ENCODE measurements around the gene LRRTM3. TPM values are rescaled to one million over a fixed set of nuclear protein-coding genes. Genes with fewer than 3 reads are reported as not detected.

The LRRTM3 gene
- polyA plus RNA-seq, 2 of the 4 experiments (the other 2 are of a cell fraction) = not detected

- no peak for TF ChIP-seq ZFP36 (IDR thresholded peaks at IDR 0.05; ENCODE audit: borderline replicate concordance, partially characterized antibody)
- TF ChIP-seq GATA3 (IDR thresholded peaks at IDR 0.05; ENCODE audit: borderline replicate concordance) = no peak
- TF ChIP-seq NR3C1 (IDR thresholded peaks at IDR 0.05) = no peak
- TF ChIP-seq HOXB13 (CRISPR knock-in tag; IDR thresholded peaks at IDR 0.05; ENCODE audit: low read depth) = no peak
- TF ChIP-seq ZSCAN20 (CRISPR knock-in tag; IDR thresholded peaks at IDR 0.05) = no peak
- DNase-seq (ENCODE audit: low read depth in 1 of 2, low spot score in 1 of 2) (no peak), FAIRE-seq (no peak), ATAC-seq (no peak)
- Histone ChIP-seq H3K4me1 (no peaks in the 10 kb centered on the region), H3K9me3 (no peaks in the 10 kb centered on the region), H3K4me3 (no peak overlapping the region), H3K27ac (no peak overlapping the region), H3K4me2 (no peak overlapping the region)
- 6% methylated on average over 1 of the region's 1 CpG for WGBS (ENCODE audit: missing lambda C conversion rate)
- POLR2A ChIA-PET = no interaction called here
- CTCF ChIA-PET = no interaction called here
Measured at GRCh38 chr10:66880292-66880691, 45.5 kb upstream of the LRRTM3 start.

DNA sequence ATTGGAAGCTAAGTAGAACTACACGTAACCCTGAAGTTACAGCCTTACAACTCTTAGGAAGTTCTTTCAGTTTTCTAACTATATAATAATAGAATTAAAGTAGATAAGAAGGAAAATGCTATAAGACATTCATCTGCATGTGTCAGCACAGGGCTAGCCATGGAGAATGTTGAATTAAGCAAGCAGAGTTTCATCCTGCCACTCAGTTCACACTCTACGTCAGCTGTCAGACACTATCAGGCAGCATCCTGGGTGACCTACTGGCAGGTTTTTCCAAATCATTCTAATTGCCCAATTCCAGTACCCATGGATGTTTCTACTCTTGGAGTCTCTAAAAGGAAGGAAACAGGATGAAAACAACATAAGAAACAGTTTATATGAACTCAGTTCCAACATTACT, 45.0 kb upstream of the LRRTM3 start:
- FAIRE-seq (no peak), ATAC-seq (no peak), DNase-seq (ENCODE audit: low read depth in 1 of 2, low spot score in 1 of 2) (no peak)
- H3K4me2 ChIP-seq = no peak overlapping the region
- POLR2A ChIA-PET = no interaction called here
- no peaks in the 10 kb centered on the region for H3K9me3 ChIP-seq
- CTCF ChIA-PET = interaction anchor here (0.6 kb wide), 1 partner anchor 27 kb away, joined by 3 read pairs; no protein-coding TSS in a partner anchor
- H3K4me3 ChIP-seq = no peak overlapping the region
- H3K27ac ChIP-seq = no peak overlapping the region
- 7% methylated on average over 2 of the region's 2 CpGs for WGBS (ENCODE audit: missing lambda C conversion rate)
- H3K4me1 ChIP-seq = no peaks in the 10 kb centered on the region
- TF ChIP-seq GATA3 (IDR thresholded peaks at IDR 0.05; ENCODE audit: borderline replicate concordance) (no peak), RNF2 (IDR thresholded peaks at IDR 0.05; ENCODE audit: borderline replicate concordance, low read depth) (no peak), NR3C1 (IDR thresholded peaks at IDR 0.05) (no peak)
- TF ChIP-seq, protein P1, sequence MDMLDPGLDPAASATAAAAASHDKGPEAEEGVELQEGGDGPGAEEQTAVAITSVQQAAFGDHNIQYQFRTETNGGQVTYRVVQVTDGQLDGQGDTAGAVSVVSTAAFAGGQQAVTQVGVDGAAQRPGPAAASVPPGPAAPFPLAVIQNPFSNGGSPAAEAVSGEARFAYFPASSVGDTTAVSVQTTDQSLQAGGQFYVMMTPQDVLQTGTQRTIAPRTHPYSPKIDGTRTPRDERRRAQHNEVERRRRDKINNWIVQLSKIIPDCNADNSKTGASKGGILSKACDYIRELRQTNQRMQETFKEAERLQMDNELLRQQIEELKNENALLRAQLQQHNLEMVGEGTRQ (IDR thresholded peaks at IDR 0.05) = no peak

GRCh38 chr10:66881814-66882213, 44.0 kb upstream of the LRRTM3 start:
- 2% methylated on average over 3 of the region's 3 CpGs for WGBS (ENCODE audit: missing lambda C conversion rate)
- no peak for FAIRE-seq

DNA sequence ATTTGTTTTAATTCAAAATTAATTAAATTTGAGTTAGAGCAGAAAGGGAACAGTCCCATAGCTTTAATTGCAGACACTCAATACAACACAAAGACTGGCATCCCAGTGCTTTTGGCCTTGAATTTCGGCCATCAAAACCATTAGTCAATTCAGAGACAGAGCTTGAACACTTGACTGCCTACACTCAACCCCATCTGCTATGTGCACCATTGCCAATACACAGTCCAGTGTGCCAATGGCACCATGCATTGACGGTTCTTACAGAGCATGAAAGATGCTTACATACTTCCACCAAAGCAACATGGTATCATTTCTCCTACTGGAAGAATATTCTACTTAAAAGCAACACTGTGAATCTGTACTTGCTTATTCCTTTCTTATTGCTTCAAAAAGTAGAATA, 43.6 kb upstream of the LRRTM3 start:
- Histone ChIP-seq H3K4me2 (no peak overlapping the region), H3K27ac (no peak overlapping the region), H3K4me1 (no peaks in the 10 kb centered on the region), H3K9me3 (no peaks in the 10 kb centered on the region), H3K4me3 (no peak overlapping the region)
- CTCF ChIA-PET = interaction anchor here (0.6 kb wide), 1 partner anchor 1970 kb away, joined by 5 read pairs; no protein-coding TSS in a partner anchor
- ATAC-seq (no peak), DNase-seq (ENCODE audit: low read depth in 1 of 2, low spot score in 1 of 2) (no peak), FAIRE-seq (no peak)
- TF ChIP-seq, protein P1 (IDR thresholded peaks at IDR 0.05) = no peak
- no peak for TF ChIP-seq ZNF302 (CRISPR knock-in tag; IDR thresholded peaks at IDR 0.05)
- no peak for TF ChIP-seq RNF2 (IDR thresholded peaks at IDR 0.05; ENCODE audit: borderline replicate concordance, low read depth)
- TF ChIP-seq KDM5A (IDR thresholded peaks at IDR 0.05) = no peak
- no peak for TF ChIP-seq HOXB5 (CRISPR knock-in tag; IDR thresholded peaks at IDR 0.05)
- no peak for TF ChIP-seq SMC3 (IDR thresholded peaks at IDR 0.05)
- TF ChIP-seq SREBF2 (IDR thresholded peaks at IDR 0.05) = no peak
- no peak for TF ChIP-seq POLR2AphosphoS2 (conservative IDR thresholded peaks at IDR 0.05; ENCODE audit: low read length)
- no peak for TF ChIP-seq MAFK (IDR thresholded peaks at IDR 0.05; ENCODE audit: partially characterized antibody)
- no peak for TF ChIP-seq FOXS1 (CRISPR knock-in tag; IDR thresholded peaks at IDR 0.05)
- TF ChIP-seq MAZ (IDR thresholded peaks at IDR 0.05; ENCODE audit: borderline replicate concordance, low read depth, low read length) = no peak
- no peak for TF ChIP-seq HDAC2 (IDR thresholded peaks at IDR 0.05)
- no peak for TF ChIP-seq ZSCAN20 (CRISPR knock-in tag; IDR thresholded peaks at IDR 0.05)
- WGBS (ENCODE audit: missing lambda C conversion rate) = 5% methylated on average over 2 of the region's 2 CpGs
- POLR2A ChIA-PET = no interaction called here

More at GRCh38 chr10:66881814-66882213, 44.0 kb upstream of the LRRTM3 start:
- Histone ChIP-seq H3K27ac (no peak overlapping the region), H3K4me3 (no peak overlapping the region), H3K9me3 (no peaks in the 10 kb centered on the region), H3K4me2 (no peak overlapping the region), H3K4me1 (no peaks in the 10 kb centered on the region)
- ChIA-PET CTCF (no interaction called here), POLR2A (no interaction called here)
- TF ChIP-seq, protein P2, sequence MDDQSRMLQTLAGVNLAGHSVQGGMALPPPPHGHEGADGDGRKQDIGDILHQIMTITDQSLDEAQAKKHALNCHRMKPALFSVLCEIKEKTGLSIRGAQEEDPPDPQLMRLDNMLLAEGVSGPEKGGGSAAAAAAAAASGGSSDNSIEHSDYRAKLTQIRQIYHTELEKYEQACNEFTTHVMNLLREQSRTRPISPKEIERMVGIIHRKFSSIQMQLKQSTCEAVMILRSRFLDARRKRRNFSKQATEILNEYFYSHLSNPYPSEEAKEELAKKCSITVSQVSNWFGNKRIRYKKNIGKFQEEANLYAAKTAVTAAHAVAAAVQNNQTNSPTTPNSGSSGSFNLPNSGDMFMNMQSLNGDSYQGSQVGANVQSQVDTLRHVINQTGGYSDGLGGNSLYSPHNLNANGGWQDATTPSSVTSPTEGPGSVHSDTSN (IDR thresholded peaks at IDR 0.05) = no peak
- no peak for TF ChIP-seq ZNF302 (CRISPR knock-in tag; IDR thresholded peaks at IDR 0.05)
- no peak for TF ChIP-seq MAZ (IDR thresholded peaks at IDR 0.05; ENCODE audit: borderline replicate concordance, low read depth, low read length)
- TF ChIP-seq POLR2A (IDR thresholded peaks at IDR 0.05; ENCODE audit: low read length) = no peak
- no peak for TF ChIP-seq POLR2AphosphoS2 (conservative IDR thresholded peaks at IDR 0.05; ENCODE audit: low read length)
- TF ChIP-seq RAD21 (conservative IDR thresholded peaks at IDR 0.05 in 1 of 2, IDR thresholded peaks at IDR 0.05 in 1 of 2) = no peak
- no peak for TF ChIP-seq ELK1 (IDR thresholded peaks at IDR 0.05; ENCODE audit: low read depth, low read length)
- TF ChIP-seq FOSL2 (IDR thresholded peaks at IDR 0.05) = no peak
- TF ChIP-seq FOSL2 (CRISPR knock-in tag; IDR thresholded peaks at IDR 0.05) = no peak
- no peak for TF ChIP-seq FOSB (CRISPR knock-in tag; IDR thresholded peaks at IDR 0.05)
- TF ChIP-seq RCOR1 (IDR thresholded peaks at IDR 0.05; ENCODE audit: low read depth, low read length) = no peak
- TF ChIP-seq MYC (IDR thresholded peaks at IDR 0.05; ENCODE audit: borderline replicate concordance, low read length) = no peak
- no peak for TF ChIP-seq BHLHE40 (IDR thresholded peaks at IDR 0.05; ENCODE audit: low read depth, low read length)
- TF ChIP-seq NFE2L2 (conservative IDR thresholded peaks at IDR 0.05; ENCODE audit: low read length) = no peak
- TF ChIP-seq EP300 (IDR thresholded peaks at IDR 0.05) = no peak
- no peak for TF ChIP-seq RFX5 (IDR thresholded peaks at IDR 0.05)
- TF ChIP-seq CHD4 (IDR thresholded peaks at IDR 0.05; ENCODE audit: borderline replicate concordance) = no peak
- TF ChIP-seq KDM5A (IDR thresholded peaks at IDR 0.05) = no peak
- DNase-seq (ENCODE audit: low read depth in 1 of 2, low spot score in 1 of 2) = no peak
- no peak for ATAC-seq
